IPS-15b (cell line): ENCODE measurements around the gene PLIN4.

Experiments used
- H3K27me3 ChIP-seq: one replicate; pipeline ENCODE4 v1.6.1; 2013; ENCODE audit warnings: low read length; ENCODE audit not compliant: control insufficient read depth, insufficient read depth
- H3K36me3 ChIP-seq: one replicate; pipeline ENCODE4 v1.6.1; 2013; ENCODE audit warnings: low read length; ENCODE audit not compliant: control insufficient read depth, insufficient read depth
- H3K4me1 ChIP-seq: one replicate; pipeline ENCODE4 v1.6.1; 2013; ENCODE audit warnings: mild to moderate bottlenecking, low read length; ENCODE audit not compliant: control insufficient read depth, insufficient read depth
- H3K4me3 ChIP-seq: one replicate; pipeline ENCODE4 v1.5.1; 2013; ENCODE audit warnings: low read depth, low read length
- H3K9ac ChIP-seq: one replicate; pipeline ENCODE4 v1.6.1; 2013; ENCODE audit warnings: low read depth, mild to moderate bottlenecking, low read length
- H3K9me3 ChIP-seq: one replicate; pipeline ENCODE4 v1.6.1; 2013; ENCODE audit warnings: mild to moderate bottlenecking, low read length; ENCODE audit not compliant: control insufficient read depth, insufficient read depth

The PLIN4 gene

DNA sequence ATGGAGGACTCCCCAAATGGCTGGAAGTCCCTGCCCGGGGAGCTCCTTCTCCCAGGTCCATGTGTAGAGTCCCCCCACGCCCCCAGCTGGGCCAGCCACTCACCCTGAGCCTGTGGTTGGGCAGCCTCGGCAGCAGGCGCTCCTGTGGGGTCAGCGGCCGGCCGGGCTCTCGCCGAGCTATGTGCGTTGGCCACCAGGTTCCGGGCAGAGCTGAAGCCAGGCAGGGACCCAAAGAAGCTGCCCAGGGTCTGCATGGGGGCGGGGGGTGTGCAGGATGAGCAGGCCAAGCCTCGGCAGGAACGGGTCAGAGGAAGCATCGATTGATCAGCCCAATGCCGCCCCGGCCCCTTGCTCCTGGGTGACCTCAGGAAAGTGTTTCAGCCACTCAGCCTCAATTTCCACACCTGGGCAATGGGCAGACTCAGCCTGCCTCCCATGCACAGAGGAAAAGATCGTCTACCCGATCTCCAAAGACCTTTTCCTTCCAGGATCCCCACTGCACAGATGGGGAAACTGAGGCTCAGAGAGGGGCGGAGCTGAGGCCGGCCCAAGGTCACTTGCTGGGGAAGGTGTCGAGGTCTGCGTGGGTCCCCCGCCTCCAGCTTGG lies 732 bp downstream of the PLIN4 start:
- Histone ChIP-seq H3K9ac (no peak overlapping the region), H3K4me3 (no peak overlapping the region), H3K4me1 (no peaks in the 10 kb centered on the region), H3K27me3 (peaks cover 2% of the 10 kb centered on the region), H3K36me3 (no peaks in the 10 kb centered on the region), H3K9me3 (no peaks in the 10 kb centered on the region)

DNA sequence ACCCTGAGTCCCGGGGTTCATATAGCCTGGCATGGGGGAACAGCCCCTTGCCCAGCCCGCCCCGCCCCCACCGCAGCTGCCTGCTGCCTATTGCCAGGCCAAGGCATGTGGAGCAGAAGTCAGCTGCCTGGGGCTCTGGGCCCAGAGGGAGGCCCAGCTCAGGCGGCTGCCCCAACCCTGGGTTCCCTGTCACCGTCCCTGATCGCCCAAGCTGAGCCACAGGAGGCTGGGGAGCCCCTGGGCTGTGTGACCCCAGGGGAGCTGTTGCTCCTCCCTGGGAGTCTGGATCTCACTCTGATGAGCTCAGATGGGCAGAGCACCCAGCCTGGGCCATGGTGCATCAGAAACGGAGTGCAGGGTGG lies 1.4 kb downstream of the PLIN4 start:
- no peaks in the 10 kb centered on the region for H3K36me3 ChIP-seq
- no peaks in the 10 kb centered on the region for H3K9me3 ChIP-seq
- no peaks in the 10 kb centered on the region for H3K4me1 ChIP-seq
- H3K4me3 ChIP-seq, result no peak overlapping the region
- peaks cover 2% of the 10 kb centered on the region for H3K27me3 ChIP-seq
- no peak overlapping the region for H3K9ac ChIP-seq

DNA sequence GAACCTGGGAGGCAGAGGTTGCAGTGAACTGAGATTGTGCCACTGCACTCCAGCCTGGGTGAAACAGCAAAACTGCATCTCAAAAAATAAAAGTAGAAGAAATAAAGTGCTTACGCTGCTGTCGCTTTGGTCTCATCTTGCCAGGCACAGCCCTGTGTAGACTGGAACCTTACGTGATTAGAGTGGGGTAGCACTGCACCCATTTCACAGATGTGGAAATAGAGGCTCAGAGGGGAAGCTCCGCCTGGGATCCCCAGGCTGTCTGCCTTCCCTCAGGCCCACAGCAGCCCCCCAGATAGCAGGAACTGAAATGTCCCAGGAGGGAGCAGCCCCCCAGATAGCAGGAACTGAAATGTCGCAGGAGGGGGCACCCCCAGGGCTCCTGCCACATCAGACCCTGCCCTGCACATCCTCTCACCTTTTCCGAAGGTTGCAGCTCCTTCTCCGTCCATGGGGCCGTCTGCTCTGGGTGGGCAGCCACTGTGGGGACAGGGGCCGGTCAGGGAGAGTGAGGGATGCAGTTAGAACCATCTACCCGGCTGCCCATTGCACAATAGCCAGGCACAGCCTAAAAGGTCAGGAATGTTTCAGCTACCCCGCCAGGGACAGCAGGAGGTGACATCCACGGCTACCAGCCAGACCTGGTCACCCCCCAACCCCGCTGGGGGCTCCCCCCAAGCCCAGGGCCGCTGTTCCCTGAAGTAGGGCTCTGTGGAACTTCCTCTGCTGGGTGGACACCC lies 1.9 kb downstream of the PLIN4 start:
- Histone ChIP-seq H3K9ac (no peak overlapping the region), H3K4me1 (no peaks in the 10 kb centered on the region), H3K27me3 (peaks cover 6% of the 10 kb centered on the region), H3K9me3 (no peaks in the 10 kb centered on the region), H3K4me3 (no peak overlapping the region), H3K36me3 (no peaks in the 10 kb centered on the region)

DNA sequence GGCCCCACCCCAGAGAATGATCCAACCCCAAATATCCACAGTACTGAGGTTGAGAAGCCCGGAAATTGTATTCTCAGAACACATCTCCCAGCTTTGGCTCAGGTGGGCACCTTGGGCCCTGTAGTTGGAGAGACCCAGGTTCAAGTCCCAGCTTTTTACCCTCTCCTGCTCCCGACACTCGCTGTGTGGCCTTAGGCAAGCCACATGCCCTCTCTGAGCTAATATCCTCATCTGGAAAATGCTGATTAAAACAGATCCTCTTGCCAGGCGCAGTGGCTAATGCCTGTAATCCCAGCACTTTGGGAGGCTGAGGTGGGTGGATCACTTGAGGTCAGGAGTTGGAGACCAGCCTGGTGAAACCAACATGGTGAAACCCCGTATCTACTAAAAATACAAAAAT lies 2.6 kb downstream of the PLIN4 start:
- Histone ChIP-seq H3K9ac (no peak overlapping the region), H3K4me3 (no peak overlapping the region), H3K4me1 (no peaks in the 10 kb centered on the region), H3K27me3 (peaks cover 12% of the 10 kb centered on the region), H3K9me3 (no peaks in the 10 kb centered on the region), H3K36me3 (no peaks in the 10 kb centered on the region)

DNA sequence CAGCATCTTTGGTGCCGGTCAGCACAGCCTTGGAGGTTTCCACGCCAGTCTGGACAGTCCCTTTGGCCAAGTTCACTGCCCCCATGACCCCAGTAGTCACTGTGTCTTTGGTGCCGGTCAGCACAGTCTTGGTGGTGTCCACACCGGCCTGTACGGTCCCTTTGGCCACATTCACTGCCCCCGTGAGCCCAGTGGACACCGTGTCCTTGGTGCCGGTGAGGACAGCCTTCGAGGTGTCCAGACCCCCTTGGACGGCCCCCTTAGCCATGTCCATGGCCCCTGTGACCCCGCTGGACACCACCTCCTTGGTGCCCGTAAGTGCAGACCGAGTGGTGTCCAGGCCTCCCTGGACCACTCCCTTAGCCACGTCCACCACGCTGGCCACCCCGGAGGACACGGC lies 5.0 kb downstream of the PLIN4 start:
- Histone ChIP-seq H3K36me3 (no peaks in the 10 kb centered on the region), H3K4me3 (no peak overlapping the region), H3K27me3 (peaks cover 13% of the 10 kb centered on the region), H3K4me1 (no peaks in the 10 kb centered on the region), H3K9me3 (no peaks in the 10 kb centered on the region), H3K9ac (no peak overlapping the region)

DNA sequence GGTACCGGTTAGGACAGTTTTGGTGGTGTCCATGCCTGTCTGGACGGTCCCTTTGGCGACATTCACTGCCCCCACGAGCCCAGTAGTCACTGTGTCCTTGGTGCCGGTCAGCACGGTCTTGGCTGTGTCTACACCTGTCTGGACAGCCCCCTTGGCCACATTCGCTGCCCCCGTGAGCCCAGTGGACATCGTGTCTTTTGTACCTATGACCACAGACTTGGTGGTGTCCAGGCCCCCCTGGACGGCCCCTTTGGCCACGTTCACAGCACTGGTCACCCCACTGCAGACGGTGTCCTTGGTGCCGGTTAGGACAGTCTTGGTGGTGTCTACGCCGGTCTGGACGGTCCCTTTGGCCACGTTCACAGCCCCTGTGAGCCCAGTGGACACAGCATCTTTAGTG lies 6.2 kb downstream of the PLIN4 start:
- no peak overlapping the region for H3K4me3 ChIP-seq
- no peaks in the 10 kb centered on the region for H3K9me3 ChIP-seq
- H3K9ac ChIP-seq, result no peak overlapping the region
- H3K27me3 ChIP-seq, result peaks cover 13% of the 10 kb centered on the region
- H3K36me3 ChIP-seq, result no peaks in the 10 kb centered on the region
- H3K4me1 ChIP-seq, result no peaks in the 10 kb centered on the region

DNA sequence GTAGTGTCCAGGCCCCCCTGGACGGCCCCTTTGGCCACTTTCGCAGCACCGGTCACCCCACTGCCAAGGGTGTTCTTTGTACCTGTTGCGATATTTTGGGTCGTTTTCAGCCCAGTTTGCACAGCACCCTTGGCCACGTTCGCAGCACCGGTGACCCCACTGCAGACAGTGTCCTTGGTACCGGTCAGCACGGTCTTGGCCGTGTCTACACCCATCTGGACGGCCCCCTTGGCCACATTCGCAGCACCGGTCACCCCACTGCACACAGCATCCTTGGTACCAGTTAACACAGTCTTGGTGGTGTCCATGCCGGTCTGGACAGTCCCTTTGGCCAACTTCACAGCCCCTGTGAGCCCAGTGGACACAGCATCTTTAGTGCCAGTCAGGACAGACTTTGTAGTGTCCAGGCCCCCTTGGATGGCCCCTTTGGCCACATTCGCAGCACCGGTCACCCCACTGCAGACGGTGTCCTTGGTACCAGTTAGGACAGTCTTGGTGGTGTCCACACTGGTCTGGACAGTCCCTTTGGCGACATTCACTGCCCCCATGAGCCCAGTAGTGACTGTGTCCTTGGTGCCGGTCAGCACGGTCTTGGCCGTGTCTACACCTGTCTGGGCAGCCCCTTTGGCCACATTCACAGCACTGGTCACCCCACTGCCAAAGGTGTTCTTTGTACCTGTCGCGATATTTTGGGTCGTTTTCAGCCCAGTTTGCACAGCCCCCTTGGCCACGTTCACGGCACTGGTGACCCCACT lies 6.8 kb downstream of the PLIN4 start:
- H3K9ac ChIP-seq, result no peak overlapping the region
- no peaks in the 10 kb centered on the region for H3K4me1 ChIP-seq
- H3K27me3 ChIP-seq, result peaks cover 13% of the 10 kb centered on the region
- no peaks in the 10 kb centered on the region for H3K9me3 ChIP-seq
- no peak overlapping the region for H3K4me3 ChIP-seq
- no peaks in the 10 kb centered on the region for H3K36me3 ChIP-seq

DNA sequence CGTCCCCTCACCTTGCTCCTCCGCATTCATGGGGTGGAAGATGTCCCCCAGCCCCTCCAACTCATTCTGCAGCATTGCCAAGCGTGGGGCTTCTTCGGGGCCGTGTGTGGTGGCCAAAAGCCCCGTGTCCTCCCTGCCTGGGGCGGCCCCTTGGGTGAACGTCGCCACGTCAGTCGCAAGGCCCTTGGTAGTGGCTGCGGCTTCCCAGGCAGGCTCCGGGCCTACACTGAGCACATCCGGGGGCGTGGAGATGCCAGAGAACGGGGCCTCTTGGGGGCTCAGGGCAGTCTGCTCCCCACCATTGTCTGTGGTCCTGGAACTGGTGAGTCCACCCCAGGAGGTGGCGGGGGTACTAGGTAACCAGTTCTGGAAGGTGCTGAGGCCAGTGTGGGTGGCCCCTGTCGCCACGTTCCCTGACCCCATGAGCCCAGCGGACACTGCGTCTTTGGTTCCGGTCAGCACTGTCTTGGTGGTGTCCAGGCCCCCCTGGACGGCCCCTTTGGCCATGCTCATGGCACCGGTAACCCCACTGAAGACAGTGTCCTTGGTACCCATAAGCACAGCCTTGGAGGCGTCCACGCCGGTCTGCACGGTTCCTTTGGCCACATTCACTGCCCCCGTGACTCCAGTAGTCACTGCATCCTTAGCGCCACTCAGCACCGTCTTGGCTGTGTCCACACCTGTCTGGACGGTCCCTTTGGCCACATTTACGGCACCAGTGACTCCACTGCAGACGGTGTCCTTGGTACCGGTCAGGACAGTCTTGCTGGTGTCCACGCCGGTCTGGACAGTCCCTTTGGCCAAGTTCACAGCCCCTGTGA lies 7.6 kb downstream of the PLIN4 start:
- H3K4me1 ChIP-seq, result no peaks in the 10 kb centered on the region
- H3K36me3 ChIP-seq, result peaks cover 2% of the 10 kb centered on the region
- H3K4me3 ChIP-seq, result no peak overlapping the region
- H3K9ac ChIP-seq, result no peak overlapping the region
- no peaks in the 10 kb centered on the region for H3K9me3 ChIP-seq
- H3K27me3 ChIP-seq, result peaks cover 13% of the 10 kb centered on the region

DNA sequence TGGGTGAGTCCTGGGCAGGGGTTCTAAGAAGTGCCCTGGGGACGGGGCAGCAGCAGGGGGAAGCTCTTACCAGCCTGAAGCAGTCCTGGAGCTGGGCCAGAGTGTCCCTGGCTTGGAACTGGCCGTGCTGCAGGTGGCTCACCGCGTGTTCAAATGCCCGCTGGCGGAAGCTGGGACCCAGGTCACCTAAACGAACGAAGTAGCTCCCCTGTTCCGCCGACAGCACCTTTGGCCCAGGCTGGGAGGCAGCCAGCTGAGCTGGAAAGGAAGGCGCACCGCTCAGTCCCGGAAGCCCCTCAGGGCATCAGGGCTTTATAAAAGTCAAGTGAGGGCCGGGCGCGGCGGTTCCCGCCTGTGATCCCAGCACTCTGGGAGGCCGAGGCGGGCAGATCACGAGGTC lies 9.6 kb downstream of the PLIN4 start:
- no peak overlapping the region for H3K4me3 ChIP-seq
- no peaks in the 10 kb centered on the region for H3K9me3 ChIP-seq
- H3K4me1 ChIP-seq, result no peaks in the 10 kb centered on the region
- no peak overlapping the region for H3K9ac ChIP-seq
- peaks cover 13% of the 10 kb centered on the region for H3K27me3 ChIP-seq
- peaks cover 13% of the 10 kb centered on the region for H3K36me3 ChIP-seq

DNA sequence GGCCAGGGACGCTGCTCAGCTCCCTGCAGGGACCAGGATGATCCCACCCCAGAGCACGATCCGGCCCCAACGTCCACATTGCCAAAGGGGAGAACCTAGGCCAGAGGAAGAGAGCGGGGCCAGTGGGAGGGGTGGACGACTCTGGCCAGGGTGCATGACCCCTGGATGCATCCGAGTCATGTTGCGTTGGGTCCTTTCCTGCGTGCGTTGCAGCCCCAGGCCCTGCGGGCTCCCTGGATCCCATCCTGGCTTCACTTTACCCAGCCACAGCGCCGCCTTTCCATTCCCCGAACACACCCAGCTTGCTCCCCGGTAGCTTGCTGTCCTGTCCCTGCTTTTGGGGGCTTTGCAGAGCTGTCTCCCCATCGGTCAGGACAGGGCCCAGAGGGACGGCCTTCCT lies 10.5 kb downstream of the PLIN4 start:
- no peak overlapping the region for H3K9ac ChIP-seq
- H3K9me3 ChIP-seq, result no peaks in the 10 kb centered on the region
- H3K4me3 ChIP-seq, result no peak overlapping the region
- H3K4me1 ChIP-seq, result no peaks in the 10 kb centered on the region
- H3K36me3 ChIP-seq, result peaks cover 22% of the 10 kb centered on the region
- H3K27me3 ChIP-seq, result peaks cover 11% of the 10 kb centered on the region

DNA sequence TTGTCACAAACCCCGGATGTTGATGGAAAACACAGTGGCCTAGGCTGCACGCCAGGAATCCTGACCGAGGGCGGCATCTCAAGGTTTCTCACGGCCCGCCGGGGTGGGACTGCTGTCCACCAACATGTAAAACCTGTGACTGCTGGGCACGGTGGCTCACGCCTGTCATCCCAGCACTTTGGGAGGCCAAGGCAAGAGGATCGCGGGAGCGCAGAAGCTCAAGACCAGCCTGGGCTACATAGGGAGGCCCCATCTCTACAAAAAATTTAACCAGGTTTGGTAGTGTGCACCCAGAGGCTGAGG lies 11.2 kb downstream of the PLIN4 start:
- Histone ChIP-seq H3K36me3 (peaks cover 29% of the 10 kb centered on the region), H3K9ac (no peak overlapping the region), H3K9me3 (no peaks in the 10 kb centered on the region), H3K27me3 (peaks cover 11% of the 10 kb centered on the region), H3K4me1 (no peaks in the 10 kb centered on the region), H3K4me3 (no peak overlapping the region)
